ENCODE data around the gene FANCF.
"Not testable (repeated sequence)": the region's sequence is repeated elsewhere in the genome, so short reads cannot be mapped to it uniquely, and the experiment has no call there.

The FANCF gene, protein sequence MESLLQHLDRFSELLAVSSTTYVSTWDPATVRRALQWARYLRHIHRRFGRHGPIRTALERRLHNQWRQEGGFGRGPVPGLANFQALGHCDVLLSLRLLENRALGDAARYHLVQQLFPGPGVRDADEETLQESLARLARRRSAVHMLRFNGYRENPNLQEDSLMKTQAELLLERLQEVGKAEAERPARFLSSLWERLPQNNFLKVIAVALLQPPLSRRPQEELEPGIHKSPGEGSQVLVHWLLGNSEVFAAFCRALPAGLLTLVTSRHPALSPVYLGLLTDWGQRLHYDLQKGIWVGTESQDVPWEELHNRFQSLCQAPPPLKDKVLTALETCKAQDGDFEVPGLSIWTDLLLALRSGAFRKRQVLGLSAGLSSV

DNA sequence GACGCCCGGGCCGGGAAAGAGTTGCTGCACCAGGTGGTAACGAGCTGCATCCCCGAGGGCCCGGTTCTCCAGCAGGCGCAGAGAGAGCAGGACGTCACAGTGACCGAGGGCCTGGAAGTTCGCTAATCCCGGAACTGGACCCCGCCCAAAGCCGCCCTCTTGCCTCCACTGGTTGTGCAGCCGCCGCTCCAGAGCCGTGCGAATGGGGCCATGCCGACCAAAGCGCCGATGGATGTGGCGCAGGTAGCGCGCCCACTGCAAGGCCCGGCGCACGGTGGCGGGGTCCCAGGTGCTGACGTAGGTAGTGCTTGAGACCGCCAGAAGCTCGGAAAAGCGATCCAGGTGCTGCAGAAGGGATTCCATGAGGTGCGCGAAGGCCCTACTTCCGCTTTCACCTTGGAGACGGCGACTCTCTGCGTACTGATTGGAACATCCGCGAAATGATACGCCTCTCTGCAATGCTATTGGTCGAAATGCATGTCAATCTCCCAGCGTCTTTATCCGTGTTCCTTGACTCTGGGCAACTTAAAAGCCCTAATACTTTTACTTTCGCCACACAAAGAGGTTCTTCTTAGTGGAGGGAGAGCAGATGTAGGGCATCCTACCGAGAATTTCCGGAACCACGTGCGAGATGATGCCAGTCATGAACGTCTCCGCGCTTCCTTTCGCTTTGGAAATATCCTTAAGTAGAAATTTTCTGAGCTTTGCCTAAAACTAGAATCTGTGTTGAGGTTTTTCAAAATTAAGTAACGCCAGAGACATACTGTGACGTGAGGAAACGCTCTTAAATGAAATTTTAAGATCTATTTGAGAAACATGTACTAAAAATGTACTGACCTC, at the start of gene FANCF:
FANCF (minus strand) TSS at position 376 of the 840 bp plus-strand sequence; CDS start at position 363, 13 bp downstream.
- DNase-seq (ENCODE audit: low read depth): peak; percentile 82

DNA sequence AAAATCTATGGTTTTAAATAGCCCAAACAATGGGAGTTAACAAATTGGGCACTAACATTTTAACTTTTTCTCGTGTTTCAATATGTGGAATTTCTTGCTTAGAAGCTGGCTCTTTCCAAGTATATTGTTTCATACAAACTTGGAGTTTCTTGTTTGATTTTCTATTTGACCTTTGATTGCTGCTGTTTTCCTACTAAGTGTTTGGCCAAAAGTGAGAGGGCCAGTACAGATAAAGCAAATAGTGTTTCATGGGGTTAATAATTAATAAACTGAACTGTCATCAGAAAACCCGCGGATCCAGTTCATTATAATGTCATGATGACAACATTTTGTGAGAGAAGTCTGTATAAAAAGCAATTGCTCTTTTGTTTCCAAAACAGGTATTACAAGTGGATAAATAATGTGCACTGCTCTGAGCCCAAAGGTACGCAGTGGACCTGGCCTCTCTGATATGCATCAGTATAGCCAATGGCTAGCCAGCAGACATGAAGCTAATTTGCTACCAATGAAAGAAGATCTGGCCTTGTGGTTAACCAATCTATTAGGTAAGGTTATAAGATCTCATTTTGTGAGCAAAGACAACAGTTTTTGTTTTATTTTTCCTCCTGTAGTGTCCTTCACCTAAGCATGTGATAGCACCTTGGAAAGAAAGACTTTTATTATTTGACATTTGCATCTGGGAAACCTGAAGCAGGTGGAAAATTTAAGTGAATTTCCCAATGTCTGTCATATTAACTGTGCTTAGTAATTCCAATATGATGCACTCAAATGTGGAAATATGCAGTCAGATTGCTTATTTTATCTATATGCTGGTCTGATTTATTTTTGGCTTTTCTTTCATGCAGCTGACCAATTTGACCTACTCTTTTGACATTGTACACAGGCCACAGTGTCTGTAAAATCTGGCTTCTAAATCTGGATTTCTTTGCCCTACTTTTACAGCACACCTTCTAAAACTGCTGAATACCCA, 49.1 kb upstream of the FANCF start:
- DNase-seq (ENCODE audit: low read depth): no peak

DNA sequence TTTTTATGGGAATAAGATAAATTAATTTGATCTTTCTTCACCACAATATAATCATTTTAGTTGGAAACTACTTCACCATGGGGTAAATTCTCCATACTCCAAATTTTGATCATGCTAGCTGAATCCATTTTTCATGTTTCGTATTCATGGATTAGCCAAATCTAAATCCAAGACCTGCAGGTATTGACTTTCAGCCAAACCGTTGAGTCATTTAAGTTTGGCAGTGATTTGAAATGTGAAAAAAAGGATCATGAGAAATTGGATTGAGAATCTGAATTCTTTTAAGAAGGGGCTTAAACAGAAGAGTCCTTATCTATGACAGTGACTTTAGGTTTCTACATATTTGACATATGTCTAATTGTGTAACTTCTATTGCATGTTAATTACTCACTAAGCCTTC, 46.1 kb upstream of the FANCF start:
- no peak for DNase-seq (ENCODE audit: low read depth)

DNA sequence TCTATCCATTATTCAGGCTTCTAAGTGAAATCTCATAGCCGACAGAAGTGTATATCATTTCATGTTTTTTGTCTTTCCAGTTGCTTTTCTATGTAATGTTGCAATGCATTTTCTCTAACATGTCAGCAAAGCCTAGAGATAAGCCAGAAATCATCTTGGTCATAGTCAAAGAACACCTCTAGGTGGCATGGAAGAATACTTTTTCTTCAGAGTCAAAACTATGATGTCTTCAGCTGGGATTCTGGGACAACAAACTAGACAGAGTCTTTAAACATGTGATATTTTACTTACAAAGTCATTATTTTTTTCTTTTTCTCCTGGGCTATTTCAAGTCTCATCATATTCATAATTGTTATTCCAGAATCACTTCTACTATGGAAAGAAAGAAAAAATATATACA, 45.2 kb upstream of the FANCF start:
- no peak for DNase-seq (ENCODE audit: low read depth)

GRCh38 chr11:22669368-22669767, 43.7 kb upstream of the FANCF start:
- DNase-seq (ENCODE audit: low read depth): no peak

DNA sequence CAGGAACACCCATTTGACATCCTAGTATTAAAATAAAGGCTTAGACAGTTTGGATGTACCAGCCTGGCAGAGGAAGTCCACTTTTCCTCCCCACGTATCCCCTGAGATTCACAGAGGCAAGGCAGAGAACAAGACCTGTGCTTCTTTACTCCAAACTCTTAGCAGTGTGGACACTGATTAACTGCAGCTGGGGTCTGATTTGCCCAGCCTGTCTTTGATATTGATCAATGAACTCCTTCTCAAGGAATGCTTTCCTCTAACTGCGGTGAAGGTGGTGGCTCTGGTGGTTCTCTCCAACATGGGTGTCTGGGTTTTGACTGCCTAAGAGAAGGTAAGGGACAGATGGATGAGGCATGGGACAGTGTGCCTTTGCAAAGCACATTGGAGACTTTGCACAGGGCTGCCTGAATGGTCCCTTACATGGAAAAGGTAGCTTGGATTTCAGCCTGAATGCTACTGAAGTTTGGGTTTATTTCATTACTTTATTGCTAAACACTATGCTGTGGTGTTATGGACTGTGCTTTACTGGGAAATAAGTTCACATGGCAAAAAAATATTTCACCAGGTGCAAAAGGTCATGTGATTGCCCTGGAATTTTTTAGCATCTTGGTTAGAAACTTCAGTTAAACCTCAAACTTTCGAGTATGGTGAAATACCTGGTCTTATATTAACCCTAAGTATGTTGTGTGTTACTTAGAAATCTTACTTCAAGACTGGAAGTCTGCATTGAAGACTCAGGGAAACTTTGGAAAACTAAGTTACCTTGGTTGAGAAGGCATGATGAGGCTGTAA, 42.6 kb upstream of the FANCF start:
- no peak for DNase-seq (ENCODE audit: low read depth)

DNA sequence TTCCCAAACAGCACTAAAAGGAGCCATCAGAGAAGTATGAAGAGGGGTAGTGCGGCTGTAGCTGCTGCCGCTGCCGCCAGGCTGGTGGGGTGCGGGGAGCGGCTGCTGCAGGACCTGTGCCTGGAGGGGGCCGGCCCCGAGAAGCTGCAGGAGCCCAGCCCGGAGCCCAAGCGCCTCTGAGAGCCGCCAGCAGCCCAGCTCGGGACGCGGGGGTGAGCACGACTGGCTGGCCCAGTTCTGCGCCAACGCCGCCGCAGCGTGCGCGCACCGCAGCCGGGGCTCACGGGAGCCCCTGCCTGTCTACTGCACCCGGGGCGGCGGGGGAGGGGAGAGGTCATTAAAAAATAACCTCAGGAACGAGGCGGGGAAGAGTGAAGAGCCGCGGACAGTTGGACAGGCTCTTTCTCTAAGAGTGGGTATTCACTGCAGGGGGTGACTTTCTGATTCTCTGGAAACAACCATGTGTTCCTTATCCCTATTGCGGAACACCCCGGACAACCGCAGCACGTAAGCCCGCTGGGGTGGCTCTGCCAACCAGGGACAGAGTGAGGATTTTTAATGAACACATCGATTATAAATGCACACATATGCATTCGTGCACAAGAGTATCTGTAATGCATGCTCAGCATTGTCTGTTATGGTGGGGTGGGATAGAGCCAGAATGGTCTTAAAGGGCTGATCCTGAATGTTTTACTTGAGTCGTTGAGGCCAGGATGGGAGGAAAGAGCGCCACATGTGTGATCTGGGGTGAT, 41.2 kb upstream of the FANCF start:
- DNase-seq (ENCODE audit: low read depth): no peak

DNA sequence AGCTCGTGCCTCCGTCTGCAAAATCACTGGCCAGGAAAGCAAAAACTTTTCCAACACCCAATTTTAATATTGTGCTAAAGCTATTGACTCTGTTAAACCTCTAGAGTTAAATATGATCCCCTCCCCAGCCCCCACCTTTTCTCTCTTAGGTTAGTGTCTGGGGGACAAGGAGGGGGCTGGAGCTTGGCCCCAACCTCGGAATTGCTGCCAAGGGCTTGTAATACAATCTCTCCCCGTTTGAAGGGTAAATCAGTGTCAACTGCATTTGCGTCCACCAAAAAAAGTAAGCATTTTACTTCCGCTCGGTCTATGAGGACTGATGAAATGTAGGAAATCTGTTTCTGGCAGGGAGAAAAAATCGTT, 40.7 kb upstream of the FANCF start, which contains the start of gene GAS2:
GAS2 (plus strand) TSS at position 287 of the 363 bp plus-strand sequence. CDS start 8,259 bp downstream, outside the sequence.
- no peak for DNase-seq (ENCODE audit: low read depth)

DNA sequence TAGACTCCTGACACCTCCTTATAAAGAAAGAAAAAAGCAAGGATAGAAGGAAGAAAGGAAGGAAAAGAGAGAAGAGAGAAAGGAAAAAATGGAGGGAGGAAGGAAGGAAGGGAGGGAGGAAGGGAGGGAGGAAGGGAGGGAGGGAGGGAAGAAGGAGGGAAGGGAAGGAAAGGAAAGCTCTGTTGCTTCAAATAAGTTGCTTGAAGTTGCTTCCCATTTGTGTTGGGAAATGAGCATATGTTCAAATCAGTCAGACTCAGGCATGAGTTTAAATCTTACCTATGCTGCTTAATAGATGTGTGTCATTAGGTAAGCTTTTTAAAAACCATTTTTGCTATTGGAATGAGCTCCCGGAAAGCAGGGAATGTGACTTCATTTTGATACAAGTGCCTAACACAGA, 34.2 kb upstream of the FANCF start:
- DNase-seq (ENCODE audit: low read depth): no peak

DNA sequence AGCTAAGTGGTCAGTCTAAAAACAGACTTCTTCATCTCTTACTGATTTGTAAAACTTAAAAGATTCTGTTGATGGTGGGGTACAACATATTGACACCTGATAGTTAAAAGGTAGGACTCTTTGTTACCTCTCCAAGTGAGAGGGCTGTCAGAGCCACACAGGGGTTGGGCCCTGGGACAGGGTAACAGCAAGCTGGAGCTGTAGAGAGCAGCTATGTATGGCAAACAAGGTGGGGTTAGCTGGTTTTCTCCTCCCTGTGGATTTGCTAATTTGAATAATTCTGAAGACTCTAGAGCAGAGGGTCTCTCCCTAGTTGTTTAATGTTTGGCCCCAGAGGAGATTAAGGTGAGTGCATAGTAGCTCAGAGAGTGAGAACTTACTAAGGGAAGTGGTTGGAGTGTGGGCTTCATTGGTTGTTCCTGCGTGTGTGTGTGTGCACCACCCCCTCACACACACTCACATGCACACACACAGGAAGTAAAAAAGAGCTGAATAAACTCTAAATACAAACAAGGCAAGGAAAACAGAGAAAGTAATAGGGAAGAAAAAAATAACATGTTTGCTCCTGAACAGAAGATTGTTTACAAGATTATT, 31.6 kb upstream of the FANCF start:
- DNase-seq (ENCODE audit: low read depth): no peak

DNA sequence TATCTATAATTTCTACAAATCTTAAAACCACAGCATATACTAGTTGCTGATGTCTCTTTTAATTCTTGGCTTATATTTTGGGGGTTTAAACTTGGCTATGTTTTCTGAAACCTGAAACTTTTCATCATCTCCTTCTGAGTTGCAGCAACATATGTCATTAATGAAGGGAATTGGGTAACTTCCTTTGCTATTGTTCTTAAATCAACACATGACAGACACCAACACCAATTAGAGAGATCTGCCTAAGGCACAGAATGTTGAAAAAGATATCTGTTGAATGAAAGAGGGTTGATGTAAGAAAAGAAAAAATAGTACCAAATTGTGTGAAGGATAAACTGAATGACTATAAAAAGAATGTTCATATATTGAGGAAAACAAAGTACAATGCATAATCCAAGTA, 30.5 kb upstream of the FANCF start:
- DNase-seq (ENCODE audit: low read depth): no peak

DNA sequence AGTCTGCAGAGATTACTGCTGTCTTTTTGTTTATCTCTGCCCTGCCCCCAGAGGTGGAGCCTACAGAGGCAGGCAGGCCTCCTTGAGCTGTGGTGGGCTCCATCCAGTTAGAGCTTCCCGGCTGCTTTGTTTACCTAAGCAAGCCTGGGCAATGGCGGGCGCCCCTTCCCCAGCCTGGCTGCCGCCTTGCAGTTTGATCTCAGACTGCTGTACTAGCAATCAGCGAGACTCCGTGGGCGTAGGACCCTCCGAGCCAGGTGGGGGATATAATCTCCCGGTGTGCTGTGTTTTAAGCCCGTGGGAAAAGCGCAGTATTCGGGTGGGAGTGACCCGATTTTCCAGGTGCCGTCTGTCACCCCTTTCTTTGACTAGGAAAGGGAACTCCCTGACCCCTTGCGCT, 26.7 kb upstream of the FANCF start:
- DNase-seq (ENCODE audit: low read depth): not testable (repeated sequence)

DNA sequence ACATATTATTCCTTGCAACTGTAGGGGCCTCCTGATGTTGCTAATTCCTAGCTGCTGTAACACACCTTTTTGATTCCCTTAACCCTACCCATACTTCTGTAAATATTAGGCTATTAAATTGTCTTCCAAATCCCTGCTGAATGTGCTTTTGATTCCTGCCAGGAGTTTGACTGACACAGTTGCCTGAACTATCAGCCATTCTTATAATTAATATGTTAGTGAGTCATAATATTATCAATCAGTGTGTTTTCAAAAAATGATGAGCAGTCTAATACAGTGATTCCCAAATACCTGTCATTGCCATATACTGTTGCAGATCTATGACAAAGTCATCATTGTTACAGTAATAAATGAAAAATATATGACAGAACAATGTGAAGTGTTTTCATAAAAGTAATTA, 15.9 kb upstream of the FANCF start:
- DNase-seq (ENCODE audit: low read depth): no peak

- DNase-seq (ENCODE audit: low read depth): no peak
Measured at GRCh38 chr11:22640862-22641261, 15.2 kb upstream of the FANCF start.

DNA sequence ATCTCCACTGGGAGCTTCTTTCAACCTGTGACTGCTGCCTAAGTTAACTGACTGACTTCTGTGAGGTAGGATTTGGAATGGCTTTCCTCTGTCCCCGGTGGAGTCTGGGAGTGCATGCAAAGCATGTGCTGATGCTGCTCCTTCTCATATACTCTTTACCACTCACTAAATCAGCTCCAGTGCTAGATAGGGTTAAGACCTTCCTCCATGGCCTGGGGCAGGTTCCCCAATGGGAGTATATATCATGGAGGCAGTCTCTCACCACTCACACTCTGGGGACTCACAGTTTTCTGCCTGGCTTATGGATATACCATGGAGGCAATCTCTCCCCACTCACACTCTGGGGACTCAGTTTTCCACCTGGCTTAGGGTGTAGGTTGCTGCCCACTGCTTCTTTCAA, 10.1 kb upstream of the FANCF start:
- DNase-seq (ENCODE audit: low read depth): no peak

DNA sequence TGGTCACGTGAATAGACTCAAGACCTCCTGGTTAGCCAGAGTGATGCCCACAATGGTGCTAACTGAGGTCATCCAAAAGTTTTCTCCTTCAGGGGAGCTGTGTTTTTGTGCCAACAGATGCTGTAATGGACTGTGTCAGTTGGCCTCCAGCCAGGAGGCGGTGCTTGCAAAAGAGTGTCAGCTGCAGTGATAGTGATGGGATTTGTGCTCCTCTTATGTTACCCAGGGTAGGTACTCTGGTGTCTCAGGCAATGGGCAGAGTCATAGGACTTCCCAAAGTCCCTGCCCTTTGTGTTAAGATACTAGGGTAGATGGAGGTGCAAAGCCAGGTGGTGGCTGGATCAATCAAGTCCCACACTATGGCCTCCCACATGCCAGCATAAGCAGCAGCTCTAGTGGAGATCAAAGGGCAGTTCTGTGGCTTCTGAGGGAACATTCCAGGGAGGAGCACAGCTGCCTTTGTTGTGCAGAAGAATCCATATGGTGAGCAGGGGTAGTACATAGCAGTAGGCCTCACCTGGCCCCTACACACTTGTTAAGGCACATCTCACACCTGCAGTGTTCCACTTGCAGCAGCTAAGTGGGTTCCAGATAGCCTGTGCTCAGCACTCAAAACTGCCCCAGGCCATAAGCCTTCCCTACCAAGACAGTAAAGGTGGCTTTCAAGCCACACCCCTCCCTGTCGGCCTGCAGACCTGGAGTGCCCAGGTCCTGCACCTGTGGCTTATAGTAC, 9.4 kb upstream of the FANCF start:
- DNase-seq (ENCODE audit: low read depth): no peak

DNA sequence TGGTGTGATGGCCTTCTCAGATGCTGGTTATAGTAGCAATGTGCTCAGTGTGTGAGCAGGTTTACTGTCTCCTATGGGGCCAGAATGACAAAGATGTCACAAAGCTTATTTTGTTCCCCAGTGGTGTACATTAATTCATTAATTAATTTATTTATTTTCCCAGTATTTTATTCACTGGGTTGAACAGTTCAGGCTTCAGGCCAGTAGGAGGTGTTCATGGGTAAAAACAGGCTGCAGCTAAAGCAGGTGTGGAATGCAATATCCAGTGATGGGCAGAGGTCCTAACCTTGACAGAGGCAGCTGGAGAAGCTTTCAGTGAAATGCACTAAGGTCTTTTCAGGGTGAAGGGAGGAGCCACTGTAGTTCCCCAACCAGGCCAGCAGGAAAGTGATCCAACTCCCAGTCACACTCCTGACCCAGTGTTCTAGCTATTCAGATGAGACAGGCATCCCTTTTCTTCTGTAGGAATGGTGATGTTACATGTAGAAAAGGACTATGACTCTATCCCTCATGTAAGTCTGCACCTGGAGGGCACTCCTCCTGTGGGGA, 7.8 kb upstream of the FANCF start:
- DNase-seq (ENCODE audit: low read depth): no peak

- DNase-seq (ENCODE audit: low read depth): no peak
Measured at GRCh38 chr11:22627421-22627820, 1.8 kb upstream of the FANCF start.

DNA sequence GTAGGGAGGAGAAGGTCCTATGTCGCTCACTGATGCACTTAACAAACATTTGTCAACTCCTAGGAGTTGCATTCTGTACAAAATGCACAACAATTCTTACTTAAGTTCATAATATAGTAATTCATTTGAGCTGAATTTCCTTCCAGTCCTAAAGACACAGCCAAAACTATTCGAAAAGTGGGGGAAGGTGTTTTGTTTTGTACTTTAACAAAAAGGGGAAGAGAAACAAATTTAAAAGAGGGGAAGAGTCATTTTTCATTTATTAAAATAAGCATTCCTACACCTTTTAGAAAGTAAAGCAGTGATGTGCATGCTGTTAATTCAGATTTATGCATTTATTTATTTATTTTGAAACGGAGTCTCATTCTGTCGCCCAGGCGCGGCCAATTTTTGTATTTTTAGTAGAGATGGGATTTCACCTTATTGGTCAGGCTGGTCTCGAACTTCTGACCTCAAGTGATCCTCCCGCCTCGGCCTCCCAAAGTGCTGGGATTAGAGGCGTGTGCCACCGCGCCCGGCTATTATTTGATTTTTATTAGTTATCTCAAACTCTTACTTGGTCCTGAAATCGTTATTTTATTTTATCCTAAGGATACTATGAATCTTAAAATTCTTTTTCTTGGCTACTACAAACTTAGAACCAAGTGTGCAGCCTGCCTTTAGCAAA, 1.1 kb upstream of the FANCF start:
- no peak for DNase-seq (ENCODE audit: low read depth)
